Fibroblast of the conjunctiva (primary cell): ENCODE data around the gene TDRD6.
"Not testable (repeated sequence)": the region's sequence is repeated elsewhere in the genome, so short reads cannot be mapped to it uniquely, and the experiment has no call there.

ENCODE experiments used
- DNase-seq: peaks from one replicate; pipeline ENCODE4 v3.0.0-alpha.2; 2010; ENCODE audit warnings: low read depth

Gene TDRD6

GRCh38 chr6:46687619-46688097, at the start of gene TDRD6:
TDRD6 (plus strand) TSS chr6:46687885; CDS start chr6:46688129, 244 bp downstream.
- no peak for DNase-seq

- no peak for DNase-seq
These were observed 49.8 kb upstream of the TDRD6 start for GRCh38 chr6:46637933-46638332.

GRCh38 chr6:46638650-46639049, 49.0 kb upstream of the TDRD6 start:
- no peak for DNase-seq

- DNase-seq = no peak
These were observed 44.5 kb upstream of the TDRD6 start for GRCh38 chr6:46642928-46643751.

GRCh38 chr6:46645265-46645664, 42.4 kb upstream of the TDRD6 start:
- DNase-seq = no peak

- DNase-seq = not testable (repeated sequence)
These were observed 39.6 kb upstream of the TDRD6 start for GRCh38 chr6:46648108-46648507.

- DNase-seq = no peak
These were observed 38.7 kb upstream of the TDRD6 start for GRCh38 chr6:46648869-46649492.

GRCh38 chr6:46651006-46651405, 36.7 kb upstream of the TDRD6 start:
- DNase-seq = no peak

GRCh38 chr6:46651816-46652215, 35.9 kb upstream of the TDRD6 start:
- DNase-seq = no peak

- no peak for DNase-seq
These were observed 35.5 kb upstream of the TDRD6 start for GRCh38 chr6:46652232-46652602.

- DNase-seq = peak; percentile 75
These were observed 34.9 kb upstream of the TDRD6 start, which contains the start of the genes CYP39A1 and SLC25A27 for GRCh38 chr6:46652603-46653438. CYP39A1 (minus strand) TSS chr6:46652818; CDS start chr6:46652582, 236 bp downstream. SLC25A27 (plus strand) TSS chr6:46652975; CDS start chr6:46653193, 218 bp downstream.

GRCh38 chr6:46653439-46654195, 34.1 kb upstream of the TDRD6 start:
- no peak for DNase-seq

- no peak for DNase-seq
These were observed 31.9 kb upstream of the TDRD6 start for GRCh38 chr6:46655803-46656202.

GRCh38 chr6:46657642-46658041, 30.0 kb upstream of the TDRD6 start:
- DNase-seq = no peak

- DNase-seq = no peak
These were observed 26.2 kb upstream of the TDRD6 start for GRCh38 chr6:46661483-46661882.

- no peak for DNase-seq
These were observed 20.3 kb upstream of the TDRD6 start for GRCh38 chr6:46667377-46667776.

GRCh38 chr6:46674410-46674809, 13.3 kb upstream of the TDRD6 start:
- no peak for DNase-seq

GRCh38 chr6:46676604-46677313, 10.9 kb upstream of the TDRD6 start:
- DNase-seq = no peak

- no peak for DNase-seq
These were observed 10.4 kb upstream of the TDRD6 start for GRCh38 chr6:46677314-46677654.

GRCh38 chr6:46684771-46685170, 2.9 kb upstream of the TDRD6 start:
- no peak for DNase-seq
